ENCODE measurements around the gene GPR108. TPM values are rescaled to one million over a fixed set of nuclear protein-coding genes. Genes with fewer than 3 reads are reported as not detected.

GPR108 gene
- total and polyA plus RNA-seq, 2 of the 13 experiments (the other 11 are each of a cell fraction or from before 2014, with no cell fraction given), result 36.4 to 63.0 TPM

GRCh38 chr19:6714749-6715555 is 22.4 kb downstream of the GPR108 start (continued):
- TF ChIP-seq ZBTB44 (CRISPR knock-in tag; IDR thresholded peaks at IDR 0.05) (no peak), POLR2A (IDR thresholded peaks at IDR 0.05; ENCODE audit: insufficient read depth in 1 of 2, low read depth in 2 of 2, low read length in 2 of 2) (peak in 1 of 2 experiments; percentile 18), ZNF567 (CRISPR knock-in tag; IDR thresholded peaks at IDR 0.05; ENCODE audit: borderline replicate concordance) (no peak), AKNA (CRISPR knock-in tag; IDR thresholded peaks at IDR 0.05; ENCODE audit: borderline replicate concordance) (no peak), CSRNP2 (CRISPR knock-in tag; conservative IDR thresholded peaks at IDR 0.05; ENCODE audit: low read depth) (no peak), ZNF784 (CRISPR knock-in tag; IDR thresholded peaks at IDR 0.05; ENCODE audit: borderline replicate concordance) (no peak), IKZF5 (CRISPR knock-in tag; IDR thresholded peaks at IDR 0.05) (no peak), ZC3H4 (CRISPR knock-in tag; IDR thresholded peaks at IDR 0.05; ENCODE audit: borderline replicate concordance) (peak; percentile 5; the same call in 1 of the 2 replicates), ZNF747 (CRISPR knock-in tag; IDR thresholded peaks at IDR 0.05; ENCODE audit: borderline replicate concordance) (no peak), MEIS2 (CRISPR knock-in tag; IDR thresholded peaks at IDR 0.05) (no peak), THYN1 (CRISPR knock-in tag; IDR thresholded peaks at IDR 0.05; ENCODE audit: borderline replicate concordance, low read depth) (no peak), DDIT3 (CRISPR knock-in tag; IDR thresholded peaks at IDR 0.05) (no peak), EP300 (IDR thresholded peaks at IDR 0.05; ENCODE audit: low read depth in 2 of 2, low read length in 2 of 2) (no peak), EP300 (CRISPR knock-in tag; IDR thresholded peaks at IDR 0.05; ENCODE audit: borderline replicate concordance) (no peak)
